GM19372 (cell line): Measurements from ENCODE around the gene NID1.
"Not testable (repeated sequence)": the region's sequence is repeated elsewhere in the genome, so short reads cannot be mapped to it uniquely, and the experiment has no call there.

Source experiments
- ATAC-seq: cut with Tn5 transposase; IDR thresholded peaks from one replicate; pipeline ENCODE4 v1.9.1; 2021; ENCODE audit warnings: mild to moderate bottlenecking, low read depth, moderate library complexity; ENCODE audit not compliant: unreplicated experiment

The NID1 gene

DNA sequence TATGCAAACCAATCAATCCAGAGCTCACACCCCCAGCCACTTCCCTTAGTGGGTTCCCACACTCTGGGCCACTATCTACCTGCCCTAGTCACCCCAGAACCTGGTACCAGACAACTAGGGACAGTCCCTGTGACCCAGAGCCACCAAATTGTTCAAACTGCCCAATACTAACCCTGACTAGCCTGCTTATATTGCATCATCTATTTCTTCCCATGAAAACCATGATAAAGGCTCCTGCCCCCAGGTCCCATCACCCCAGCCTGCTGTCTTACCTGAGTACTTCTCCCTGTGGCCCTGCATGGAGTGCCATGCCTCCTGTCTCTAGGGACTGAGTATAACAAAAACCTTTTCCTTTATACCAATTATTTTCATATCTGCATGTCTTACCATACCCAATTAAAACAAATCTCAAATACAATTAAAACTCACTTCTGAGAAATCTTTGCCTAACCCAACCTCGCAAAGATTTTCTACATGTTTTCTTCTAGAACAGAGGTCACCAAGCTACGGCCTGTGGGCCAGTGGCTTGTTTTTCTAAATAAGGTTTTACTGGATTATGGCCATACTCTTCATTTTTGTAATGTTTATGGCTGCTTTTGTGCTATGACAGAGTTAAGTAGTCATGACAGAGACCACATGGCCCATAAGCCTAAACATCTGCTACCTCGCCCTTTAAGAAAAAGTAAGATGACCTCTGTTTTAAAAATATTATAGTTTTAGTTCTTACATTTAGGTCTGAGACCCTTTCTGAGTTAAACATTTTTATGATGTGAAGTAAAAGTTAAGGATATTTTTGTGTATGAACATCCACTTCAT, 31.0 kb upstream of the NID1 start:
- ATAC-seq, result no peak

- ATAC-seq, result no peak
Observed at GRCh38 chr1:236092899-236093298, 28.0 kb upstream of the NID1 start.

DNA sequence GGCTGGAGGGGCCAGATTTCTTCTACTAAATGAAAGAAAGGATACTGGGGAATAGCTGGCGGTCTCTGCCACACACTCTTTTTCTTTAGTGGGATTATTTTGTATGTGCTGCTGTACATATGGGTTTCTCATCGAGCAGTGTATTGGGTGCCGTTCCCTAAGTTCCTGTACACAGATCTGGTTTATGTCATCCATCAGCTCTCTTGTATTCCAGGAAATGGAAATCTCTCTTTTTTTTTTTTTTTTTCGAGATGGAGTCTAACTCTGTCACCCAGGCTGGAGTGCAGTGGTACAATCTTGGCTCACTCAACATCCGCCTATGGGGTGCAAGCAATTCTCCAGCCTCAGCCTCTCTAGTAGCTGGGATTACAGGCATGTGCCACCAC, 27.0 kb upstream of the NID1 start:
- ATAC-seq, result no peak

DNA sequence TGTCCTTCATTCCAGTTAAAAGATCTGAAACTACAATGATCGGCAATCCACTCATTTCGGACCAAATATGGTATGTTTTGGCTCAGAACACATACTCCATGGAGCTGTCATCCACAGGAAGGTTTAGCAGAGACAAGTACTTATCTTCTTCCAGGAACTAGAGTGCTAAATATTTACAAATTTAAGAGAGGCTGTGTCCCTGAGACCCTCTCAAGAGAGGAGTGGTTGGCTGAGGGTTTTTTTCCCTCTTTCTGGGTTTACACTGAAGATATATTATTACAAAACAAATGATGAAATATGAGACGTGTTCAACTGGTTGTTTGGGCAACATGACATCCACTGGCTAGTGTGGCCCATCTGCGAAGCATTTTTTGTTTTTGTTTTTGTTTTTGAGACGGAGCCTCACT, 25.9 kb upstream of the NID1 start:
- ATAC-seq, result no peak

- ATAC-seq, result no peak
Observed at GRCh38 chr1:236089046-236089773, 24.3 kb upstream of the NID1 start.

- no peak for ATAC-seq
Observed at GRCh38 chr1:236086537-236086936, 21.6 kb upstream of the NID1 start.

DNA sequence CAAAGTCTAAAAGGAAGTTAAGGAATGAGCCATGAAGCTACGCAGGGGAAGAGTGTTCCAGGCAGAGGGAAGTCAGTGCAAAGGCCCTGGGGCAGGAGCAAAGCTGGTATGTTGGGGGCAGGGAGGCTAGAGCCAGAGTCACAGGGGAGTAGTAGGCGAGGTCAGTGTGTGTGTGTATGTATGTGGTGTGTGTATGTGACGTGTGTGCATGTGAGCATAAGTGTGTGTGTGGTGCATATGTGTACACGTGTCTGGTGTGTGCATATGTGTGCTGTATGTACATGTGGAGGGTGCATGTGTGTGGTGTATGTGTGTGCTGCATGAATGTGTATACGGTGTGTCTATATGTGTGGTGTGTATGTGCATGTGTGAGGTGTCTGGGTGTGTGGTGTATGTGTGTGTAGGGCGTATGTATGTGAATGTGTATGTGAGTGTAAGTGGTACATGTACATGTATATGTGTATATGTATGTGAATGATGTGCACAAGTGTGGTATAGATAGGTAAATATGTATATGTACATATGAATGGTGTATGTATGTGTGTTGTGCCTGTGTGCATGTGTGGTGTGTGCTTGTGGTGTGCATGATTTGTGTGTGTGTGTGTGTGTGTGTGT, 20.8 kb upstream of the NID1 start:
- ATAC-seq, result no peak

DNA sequence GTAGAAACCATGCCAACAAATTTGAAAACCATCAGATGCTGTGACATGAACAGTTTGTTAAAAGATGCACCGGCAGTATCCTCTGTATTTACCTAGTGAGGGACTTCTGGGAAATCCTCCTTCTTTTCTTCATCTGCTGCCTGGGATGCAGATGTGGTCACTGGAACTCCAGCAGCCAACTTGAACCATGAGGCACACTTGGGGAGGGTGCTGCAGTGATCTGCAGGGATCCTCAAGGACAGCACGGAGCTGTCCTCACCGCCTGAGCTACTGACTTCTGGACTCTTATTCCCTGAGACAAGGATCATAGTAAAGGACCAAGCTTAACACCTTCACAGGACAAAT, 19.5 kb upstream of the NID1 start:
- no peak for ATAC-seq

DNA sequence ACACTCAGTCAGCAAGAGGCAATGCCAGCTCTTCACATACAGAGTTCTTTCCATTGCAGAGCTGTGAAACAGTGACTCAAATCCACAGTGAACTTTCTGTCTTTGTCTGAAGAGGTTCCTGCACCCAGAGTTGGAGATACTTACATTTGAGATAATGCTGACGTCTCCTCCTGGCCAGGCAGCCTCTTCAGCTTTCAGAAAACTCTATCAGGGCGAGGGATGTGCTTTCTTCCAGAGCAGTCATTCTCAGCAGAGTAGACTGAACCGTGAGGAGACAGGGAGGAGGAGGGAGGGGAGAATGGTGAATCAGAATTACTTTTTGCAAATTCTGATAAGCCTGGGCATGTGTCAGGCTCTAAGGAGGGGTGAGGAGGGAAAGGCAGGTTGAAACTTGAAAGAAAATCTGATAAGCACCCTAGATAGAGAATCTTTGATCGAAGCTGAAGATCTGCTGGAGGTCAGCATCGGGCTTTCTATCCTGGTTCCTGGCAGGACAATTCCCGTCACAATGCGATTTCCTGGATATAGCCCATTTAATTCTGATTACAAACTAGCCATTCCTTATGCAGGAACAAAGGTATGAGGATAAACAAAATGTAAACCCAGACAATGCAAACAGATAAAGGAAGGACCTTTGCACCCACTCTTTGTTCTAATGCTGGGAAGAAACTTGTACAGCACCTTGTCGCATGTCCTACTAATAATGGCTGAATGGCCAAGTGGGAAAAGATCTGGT, 18.9 kb upstream of the NID1 start:
- ATAC-seq, result no peak

DNA sequence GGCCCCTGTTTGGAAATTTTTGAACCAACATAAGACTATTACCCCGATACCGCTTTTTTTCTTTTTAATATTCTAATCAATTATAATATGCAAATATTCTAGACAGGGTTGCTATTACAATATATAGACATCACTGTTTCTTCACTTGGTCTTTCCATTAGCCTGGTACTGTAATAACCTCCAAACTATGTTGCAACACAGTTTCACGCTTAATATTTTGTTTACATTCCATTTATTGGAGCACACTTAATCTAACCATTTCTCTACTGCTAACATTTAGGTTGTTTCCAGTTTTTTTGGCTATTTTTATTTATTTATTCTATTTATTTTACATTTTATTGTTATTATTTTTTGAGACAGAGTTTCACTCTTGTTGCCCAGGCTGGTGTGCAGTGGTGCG, 17.6 kb upstream of the NID1 start:
- ATAC-seq, result no peak

- no peak for ATAC-seq
Observed at GRCh38 chr1:236081546-236082227, 16.8 kb upstream of the NID1 start.

DNA sequence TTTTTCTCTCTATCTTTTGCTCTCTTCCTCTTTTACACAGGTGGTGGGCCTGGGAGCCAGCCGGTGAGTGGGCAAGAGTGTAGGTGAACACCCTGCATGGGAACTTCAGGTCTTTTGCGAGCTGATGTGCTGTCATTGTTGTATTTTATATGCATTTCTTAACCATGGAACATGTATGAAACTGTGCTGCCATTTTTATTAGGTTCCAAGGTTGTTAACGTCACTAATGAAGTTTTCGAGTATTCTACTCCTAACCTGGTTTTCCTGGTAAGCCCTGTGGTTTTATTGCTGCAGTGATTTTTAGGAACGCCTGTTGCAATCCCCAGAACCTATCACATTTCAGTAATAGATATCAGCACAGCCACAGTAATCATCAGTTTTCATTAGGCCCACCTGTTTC, 14.8 kb upstream of the NID1 start:
- no peak for ATAC-seq

GRCh38 chr1:236078993-236079392, 14.1 kb upstream of the NID1 start:
- ATAC-seq, result no peak

- not testable (repeated sequence) for ATAC-seq
Observed at GRCh38 chr1:236078077-236078476, 13.2 kb upstream of the NID1 start.

GRCh38 chr1:236075848-236076247, 11.0 kb upstream of the NID1 start:
- ATAC-seq, result no peak

GRCh38 chr1:236073307-236073897, 8.5 kb upstream of the NID1 start:
- ATAC-seq, result no peak

- no peak for ATAC-seq
Observed at GRCh38 chr1:236072001-236072400, 7.1 kb upstream of the NID1 start.

- no peak for ATAC-seq
Observed at GRCh38 chr1:236070753-236071152, 5.9 kb upstream of the NID1 start.

DNA sequence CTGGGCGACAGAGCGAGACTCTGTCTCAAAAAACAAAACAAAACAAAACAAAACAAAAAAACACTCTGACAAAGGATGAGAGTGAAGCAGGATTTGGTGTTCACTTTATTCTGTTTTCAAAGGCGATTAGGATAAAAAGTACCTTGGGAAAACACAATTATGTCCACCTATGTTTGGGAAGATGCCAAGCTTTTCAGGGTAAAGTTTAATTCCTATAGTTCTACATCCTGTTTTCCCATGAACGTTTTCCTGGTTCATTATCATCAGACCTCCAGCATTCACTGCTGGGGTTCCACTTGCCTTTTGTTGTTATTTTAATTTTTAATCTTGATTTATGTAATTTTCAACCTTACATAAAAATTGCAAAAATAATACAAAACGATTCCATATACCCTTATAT, 4.9 kb upstream of the NID1 start:
- no peak for ATAC-seq

- no peak for ATAC-seq
Observed at GRCh38 chr1:236067854-236068454, 3.1 kb upstream of the NID1 start.
